GM06990 (cell line): ENCODE data around the gene SNX1.

Experiments
- DNase-seq: peaks from one replicate; pipeline ENCODE4 v3.0.0-alpha.2; 2011; ENCODE audit not compliant: insufficient read length; ENCODE audit errors: extremely low read depth
- H3K27me3 ChIP-seq: replicated peaks from 2 replicates; pipeline ENCODE4 v1.6.0; 2011; ENCODE audit warnings: low read length; ENCODE audit not compliant: control insufficient read depth, insufficient read depth
- H3K36me3 ChIP-seq: 2 replicates; pipeline ENCODE4 v1.5.1; 2011; ENCODE audit warnings: low read length; ENCODE audit not compliant: control insufficient read depth, insufficient read depth
- H3K4me3 ChIP-seq: replicated peaks from 2 replicates; pipeline ENCODE4 v1.5.1; 2011; ENCODE audit warnings: low read depth, mild to moderate bottlenecking, control low read depth, low read length
- TF ChIP-seq, protein P1 (sequence below): IDR thresholded peaks from 2 replicates; pipeline ENCODE4 v1.5.1; 2011; ENCODE audit warnings: low read length, control low read depth, mild to moderate bottlenecking, inconsistent platforms; ENCODE audit not compliant: insufficient read depth, poor library complexity, severe bottlenecking

The SNX1 gene

DNA sequence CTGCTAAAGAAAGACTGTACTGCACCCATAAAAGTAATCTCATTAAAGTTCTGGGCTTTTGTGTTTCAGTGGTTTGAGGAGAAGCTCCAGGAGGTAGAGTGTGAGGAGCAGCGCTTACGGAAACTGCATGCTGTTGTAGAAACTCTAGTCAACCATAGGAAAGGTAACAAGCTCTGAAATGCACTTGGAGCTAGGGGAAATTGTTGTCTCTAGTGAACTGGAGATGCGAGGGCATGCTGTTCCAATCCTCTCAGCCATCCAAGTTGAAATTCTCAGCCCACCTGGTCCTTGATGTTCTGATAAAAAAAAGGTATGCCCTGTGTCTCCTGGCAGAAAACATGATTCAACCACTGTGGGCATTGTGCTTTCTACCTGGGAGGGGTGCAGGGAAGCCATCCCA, 34.4 kb downstream of the SNX1 start:
- TF ChIP-seq, protein P1, sequence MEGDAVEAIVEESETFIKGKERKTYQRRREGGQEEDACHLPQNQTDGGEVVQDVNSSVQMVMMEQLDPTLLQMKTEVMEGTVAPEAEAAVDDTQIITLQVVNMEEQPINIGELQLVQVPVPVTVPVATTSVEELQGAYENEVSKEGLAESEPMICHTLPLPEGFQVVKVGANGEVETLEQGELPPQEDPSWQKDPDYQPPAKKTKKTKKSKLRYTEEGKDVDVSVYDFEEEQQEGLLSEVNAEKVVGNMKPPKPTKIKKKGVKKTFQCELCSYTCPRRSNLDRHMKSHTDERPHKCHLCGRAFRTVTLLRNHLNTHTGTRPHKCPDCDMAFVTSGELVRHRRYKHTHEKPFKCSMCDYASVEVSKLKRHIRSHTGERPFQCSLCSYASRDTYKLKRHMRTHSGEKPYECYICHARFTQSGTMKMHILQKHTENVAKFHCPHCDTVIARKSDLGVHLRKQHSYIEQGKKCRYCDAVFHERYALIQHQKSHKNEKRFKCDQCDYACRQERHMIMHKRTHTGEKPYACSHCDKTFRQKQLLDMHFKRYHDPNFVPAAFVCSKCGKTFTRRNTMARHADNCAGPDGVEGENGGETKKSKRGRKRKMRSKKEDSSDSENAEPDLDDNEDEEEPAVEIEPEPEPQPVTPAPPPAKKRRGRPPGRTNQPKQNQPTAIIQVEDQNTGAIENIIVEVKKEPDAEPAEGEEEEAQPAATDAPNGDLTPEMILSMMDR, result no peak
- no peak for DNase-seq
- Histone ChIP-seq H3K27me3 (no peaks in the 10 kb centered on the region), H3K4me3 (no peak overlapping the region), H3K36me3 (peaks cover 48% of the 10 kb centered on the region)

GRCh38 chr15:64131547-64131946, 35.8 kb downstream of the SNX1 start:
- Histone ChIP-seq H3K36me3 (peaks cover 51% of the 10 kb centered on the region), H3K4me3 (no peak overlapping the region), H3K27me3 (no peaks in the 10 kb centered on the region)
- TF ChIP-seq, protein P1, result no peak
- no peak for DNase-seq

GRCh38 chr15:64132217-64132616, 36.4 kb downstream of the SNX1 start:
- Histone ChIP-seq H3K36me3 (peaks cover 56% of the 10 kb centered on the region), H3K27me3 (no peaks in the 10 kb centered on the region), H3K4me3 (no peak overlapping the region)
- DNase-seq, result no peak
- TF ChIP-seq, protein P1, result no peak

GRCh38 chr15:64133623-64134344, 38.0 kb downstream of the SNX1 start:
- no peaks in the 10 kb centered on the region for H3K27me3 ChIP-seq
- TF ChIP-seq, protein P1, result no peak
- peaks cover 59% of the 10 kb centered on the region for H3K36me3 ChIP-seq
- no peak for DNase-seq
- no peak overlapping the region for H3K4me3 ChIP-seq

- peaks cover 59% of the 10 kb centered on the region for H3K36me3 ChIP-seq
- no peak for DNase-seq
These were observed 38.6 kb downstream of the SNX1 start for GRCh38 chr15:64134345-64134829.

More at GRCh38 chr15:64134345-64134829, 38.6 kb downstream of the SNX1 start:
- Histone ChIP-seq H3K4me3 (no peak overlapping the region), H3K27me3 (no peaks in the 10 kb centered on the region)
- TF ChIP-seq, protein P1, result no peak
